HUDEP-2 (cell line): Measurements from ENCODE around the gene CD79B.
"Not testable (repeated sequence)": the region's sequence is repeated elsewhere in the genome, so short reads cannot be mapped to it uniquely, and the experiment has no call there.

ENCODE experiments used
- DNase-seq, 76 experiments: peaks; one replicate each; lab custom pipeline; 2025; ENCODE audit not compliant: unreplicated experiment in 76 of 76; lab: John Stamatoyannopoulos, UW

Gene CD79B

DNA sequence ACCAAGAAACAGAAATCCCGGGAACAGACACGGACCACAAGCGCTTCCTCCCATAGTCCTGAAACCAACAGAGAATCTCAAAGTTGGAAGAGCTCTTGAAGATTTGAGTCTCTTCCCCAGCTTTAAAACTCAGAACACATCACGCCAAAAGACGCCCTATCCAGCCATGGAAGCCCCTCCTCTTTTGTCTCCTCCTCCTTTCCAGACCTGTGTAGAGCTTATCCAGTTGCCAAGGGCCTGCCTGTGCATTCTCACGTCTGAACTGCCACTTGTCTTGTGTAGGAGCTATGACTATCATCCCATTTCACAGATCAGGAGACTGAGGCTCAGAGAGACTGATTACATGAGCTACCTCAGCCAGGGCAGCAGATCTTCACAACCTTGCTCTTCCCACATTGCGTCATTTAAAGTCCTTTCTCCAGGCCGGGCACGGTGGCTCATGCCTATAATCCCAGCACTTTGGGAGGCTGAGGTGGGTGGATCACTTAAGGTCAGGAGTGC is 49.5 kb downstream of the CD79B start:
- not testable (repeated sequence) for DNase-seq

DNA sequence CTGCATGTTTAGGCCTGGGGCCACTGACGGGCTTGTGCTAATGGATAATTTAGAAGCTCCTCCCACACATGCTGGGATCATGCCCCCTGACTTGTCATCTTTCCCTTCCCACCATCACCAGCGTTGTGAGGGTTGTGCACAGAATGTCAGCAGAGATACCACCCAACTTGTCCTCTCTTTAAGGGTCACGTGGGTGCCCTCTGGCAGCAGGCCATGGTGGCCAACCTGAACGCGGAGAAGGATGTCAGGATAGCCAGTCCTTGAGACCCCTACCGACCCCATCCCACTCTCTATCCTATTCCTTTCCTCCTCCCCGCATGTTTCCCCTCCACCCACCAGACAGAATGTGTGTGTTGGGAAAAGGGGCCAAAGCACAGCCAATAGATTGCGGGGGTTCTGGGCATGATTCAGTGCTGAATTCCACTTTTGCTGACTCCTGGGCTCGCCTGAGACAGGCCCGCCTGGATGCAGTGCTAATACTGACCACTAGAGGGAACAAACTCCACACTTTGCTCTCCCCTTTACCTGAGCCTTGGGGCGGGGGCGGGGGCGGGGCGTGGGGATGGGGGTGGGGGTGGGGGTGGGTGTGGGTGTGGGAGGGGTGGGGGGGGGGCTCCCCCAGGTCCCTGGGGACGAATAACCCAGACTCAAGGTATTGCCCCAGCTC is 50.1 kb downstream of the CD79B start, which contains the start of gene GH2:
Gene GH2, minus strand, starts transcription at position 10 of the 667 bp plus-strand sequence. CDS start 143 bp downstream, outside the sequence.
- DNase-seq = peak in 41 of 76 experiments; percentile 1 to 64 (median 25)

DNA sequence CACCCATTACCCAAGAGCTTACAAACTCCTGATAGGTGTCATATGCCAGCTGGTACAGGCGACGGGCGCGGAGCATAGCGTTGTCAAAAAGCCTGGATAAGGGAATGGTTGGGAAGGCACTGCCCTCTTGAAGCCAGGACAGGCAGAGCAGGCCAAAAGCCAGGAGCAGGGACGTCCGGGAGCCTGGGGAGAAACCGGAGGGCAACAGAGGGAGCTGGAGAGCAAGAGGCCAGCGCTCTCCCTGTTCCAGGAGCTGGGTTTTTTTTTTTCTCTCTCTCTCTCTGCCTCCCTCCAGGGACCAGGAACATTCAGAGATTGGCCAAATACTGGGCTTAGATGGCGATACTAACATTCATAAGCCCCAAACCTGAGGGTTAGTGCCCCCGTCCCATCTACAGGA is 50.8 kb downstream of the CD79B start:
- not testable (repeated sequence) for DNase-seq

DNA sequence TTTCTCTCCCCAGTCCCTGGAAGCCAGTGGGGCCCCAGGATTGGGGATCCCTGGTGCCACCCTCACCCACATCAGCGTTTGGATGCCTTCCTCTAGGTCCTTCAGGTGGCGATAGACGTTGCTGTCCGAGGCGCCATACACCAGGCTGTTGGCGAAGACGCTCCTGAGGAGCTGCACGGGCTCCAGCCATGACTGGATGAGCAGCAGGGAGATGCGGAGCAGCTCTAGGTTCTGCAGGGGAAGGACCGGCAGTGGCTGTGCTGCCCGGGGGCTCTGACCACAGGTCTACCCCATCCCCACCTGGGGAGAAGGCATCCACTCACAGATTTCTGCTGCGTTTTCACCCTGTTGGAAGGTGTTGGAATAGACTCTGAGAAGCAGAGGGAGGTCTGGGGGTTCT is 51.4 kb downstream of the CD79B start:
- no peak for DNase-seq
